Neural crest cell (in vitro differentiated cells): ENCODE data around the gene TGM5. TPM values are rescaled to one million over a fixed set of nuclear protein-coding genes. Genes with fewer than 3 reads are reported as not detected.
"Not testable (repeated sequence)": the region's sequence is repeated elsewhere in the genome, so short reads cannot be mapped to it uniquely, and the experiment has no call there.

Experiments
- DNase-seq: peaks from one replicate; pipeline ENCODE4 v3.0.0; 2021; ENCODE audit warnings: low read depth, mixed read lengths, low spot score
- H3K27ac Mint-ChIP-seq: one replicate; pipeline ENCODE4 v1.8.0; 2021; ENCODE audit warnings: mild to moderate bottlenecking, mixed read lengths; ENCODE audit not compliant: unreplicated experiment
- H3K27me3 Mint-ChIP-seq: 2 replicates; pipeline ENCODE4 v1.8.0; 2021; ENCODE audit warnings: low read depth, mild to moderate bottlenecking, mixed read lengths
- H3K36me3 Mint-ChIP-seq: 2 replicates; pipeline ENCODE4 v1.8.0; 2021; ENCODE audit warnings: low read depth, mild to moderate bottlenecking, mixed read lengths
- H3K4me1 Mint-ChIP-seq: 2 replicates; pipeline ENCODE4 v1.8.0; 2021; ENCODE audit warnings: mixed read lengths
- H3K4me3 Mint-ChIP-seq: one replicate; pipeline ENCODE4 v1.8.0; 2021; ENCODE audit warnings: mild to moderate bottlenecking, mixed read lengths
- H3K9me3 Mint-ChIP-seq: 2 replicates; pipeline ENCODE4 v1.8.0; 2021; ENCODE audit warnings: mixed read lengths
- CTCF ChIP-seq: fragments of 200-600 bp; sonication (generic); conservative IDR thresholded peaks from 2 replicates; pipeline ENCODE4 v1.5.0; 2021; ENCODE audit warnings: antibody characterized with exemption, mild to moderate bottlenecking
- total RNA-seq: library from RNA; stranded (reverse); gene quantifications from 2 replicates; pipeline ENCODE4 v1.2.1, GENCODE V29; 2021

TGM5 gene
- total RNA-seq, 1 donor from 2014 or later = not detected

GRCh38 chr15:43275740-43276562 is 9.2 kb upstream of the TGM5 start:
- no peak for TF ChIP-seq CTCF
- Mint-ChIP-seq H3K4me1 (peaks cover 7% of the 10 kb centered on the region), H3K27me3 (peaks cover 3% of the 10 kb centered on the region), H3K36me3 (no peaks in the 10 kb centered on the region), H3K27ac (no peak overlapping the region), H3K9me3 (peaks cover 3% of the 10 kb centered on the region), H3K4me3 (no peak overlapping the region)
- DNase-seq = no peak

GRCh38 chr15:43274136-43274535 is 7.4 kb upstream of the TGM5 start:
- H3K4me3 Mint-ChIP-seq = no peak overlapping the region
- H3K9me3 Mint-ChIP-seq = peaks cover 3% of the 10 kb centered on the region
- peaks cover 14% of the 10 kb centered on the region for H3K27me3 Mint-ChIP-seq
- no peak for DNase-seq
- peaks cover 7% of the 10 kb centered on the region for H3K4me1 Mint-ChIP-seq
- no peak for TF ChIP-seq CTCF
- H3K36me3 Mint-ChIP-seq = no peaks in the 10 kb centered on the region
- no peak overlapping the region for H3K27ac Mint-ChIP-seq

- no peak overlapping the region for H3K27ac Mint-ChIP-seq
- H3K4me1 Mint-ChIP-seq = peaks cover 7% of the 10 kb centered on the region
- H3K9me3 Mint-ChIP-seq = peaks cover 3% of the 10 kb centered on the region
- H3K36me3 Mint-ChIP-seq = no peaks in the 10 kb centered on the region
- no peak overlapping the region for H3K4me3 Mint-ChIP-seq
- no peak for DNase-seq
- no peak for TF ChIP-seq CTCF
- peaks cover 22% of the 10 kb centered on the region for H3K27me3 Mint-ChIP-seq
These were observed 6.5 kb upstream of the TGM5 start for GRCh38 chr15:43273243-43273642.

- not testable (repeated sequence) for H3K9me3 Mint-ChIP-seq, DNase-seq, H3K27ac Mint-ChIP-seq, H3K36me3 Mint-ChIP-seq, H3K4me1 Mint-ChIP-seq, H3K4me3 Mint-ChIP-seq
- H3K27me3 Mint-ChIP-seq = peaks cover 32% of the 10 kb centered on the region
These were observed 5.2 kb upstream of the TGM5 start for GRCh38 chr15:43271908-43272307.

GRCh38 chr15:43270676-43271306 is 4.1 kb upstream of the TGM5 start:
- Mint-ChIP-seq H3K27ac (no peak overlapping the region), H3K9me3 (peaks cover 3% of the 10 kb centered on the region), H3K4me3 (no peak overlapping the region), H3K4me1 (peaks cover 4% of the 10 kb centered on the region), H3K36me3 (no peaks in the 10 kb centered on the region), H3K27me3 (peaks cover 41% of the 10 kb centered on the region)
- TF ChIP-seq CTCF = no peak
- DNase-seq = no peak

- Mint-ChIP-seq H3K36me3 (no peaks in the 10 kb centered on the region), H3K4me3 (no peak overlapping the region), H3K9me3 (peaks cover 3% of the 10 kb centered on the region), H3K4me1 (no peaks in the 10 kb centered on the region), H3K27me3 (peaks cover 47% of the 10 kb centered on the region), H3K27ac (no peak overlapping the region)
- no peak for TF ChIP-seq CTCF
- no peak for DNase-seq
These were observed 3.5 kb upstream of the TGM5 start for GRCh38 chr15:43270113-43270665.
